Stimulated activated CD4-positive, alpha-beta T cell treated with anti-CD3 and anti-CD28 coated beads, TNF-alpha, amount 100 ng/mL, for 1 hour (primary cell): ENCODE measurements around the gene ZFYVE9.
"Not testable (repeated sequence)": the region's sequence is repeated elsewhere in the genome, so short reads cannot be mapped to it uniquely, and the experiment has no call there.

Experiments used
- DNase-seq, 3 donors: peaks; one replicate each; pipeline ENCODE4 v3.0.0-alpha.2; 2020; ENCODE audit warnings: low read depth in 3 of 3, low spot score in 1 of 3

ZFYVE9 gene

GRCh38 chr1:52365746-52366516 is 224.0 kb downstream of the ZFYVE9 start, which contains the start of gene CC2D1B:
Gene CC2D1B (minus strand): TSS chr1:52366205. CDS start chr1:52364620, 1,585 bp downstream.
- DNase-seq: peak; percentile 98 to 99 (median 99)

GRCh38 chr1:52366517-52366827 is 224.6 kb downstream of the ZFYVE9 start:
- no peak for DNase-seq

DNA sequence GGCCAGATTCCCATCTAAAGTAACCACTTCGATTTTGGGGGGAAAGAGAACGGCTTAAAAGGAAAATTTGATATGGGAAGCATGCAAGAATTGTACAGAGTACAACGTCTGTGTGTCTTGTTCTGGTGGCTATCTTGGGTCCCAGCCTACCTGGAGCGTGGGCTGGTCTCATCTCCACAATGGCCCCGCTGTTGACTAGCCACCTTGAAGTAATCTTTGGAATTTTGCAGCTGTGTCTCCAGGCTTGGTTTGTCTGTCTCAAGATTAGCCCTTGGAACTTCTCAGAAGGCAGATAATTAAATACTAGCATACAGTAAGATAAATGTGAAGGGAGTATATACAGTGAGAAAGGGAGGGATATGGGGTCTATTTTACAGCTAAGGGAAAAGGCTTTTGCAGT is 225.4 kb downstream of the ZFYVE9 start:
- no peak for DNase-seq

GRCh38 chr1:52368383-52369172 is 226.7 kb downstream of the ZFYVE9 start:
- no peak for DNase-seq

GRCh38 chr1:52369851-52370250 is 228.0 kb downstream of the ZFYVE9 start:
- DNase-seq: not testable (repeated sequence)

DNA sequence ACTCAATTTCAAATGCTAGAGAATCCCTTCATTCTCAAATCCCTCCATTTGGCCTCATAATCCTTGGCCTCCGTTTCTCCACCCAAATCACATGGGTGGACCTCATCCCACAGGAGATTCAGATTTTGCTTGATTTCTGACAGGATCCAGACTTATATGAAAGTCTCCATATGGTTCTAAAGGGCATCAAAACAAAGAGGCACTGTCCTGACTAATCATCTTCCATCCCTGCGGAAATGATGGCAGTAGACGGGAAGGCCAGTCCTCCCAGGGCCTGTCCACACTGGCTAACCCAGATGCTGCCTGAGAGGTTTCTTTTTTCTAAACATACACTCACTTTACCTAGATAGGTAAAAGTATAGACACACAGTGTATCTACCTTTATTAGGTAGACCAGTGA is 243.5 kb downstream of the ZFYVE9 start:
- DNase-seq: no peak

GRCh38 chr1:52386458-52386857 is 244.6 kb downstream of the ZFYVE9 start:
- no peak for DNase-seq

GRCh38 chr1:52393174-52393573 is 251.3 kb downstream of the ZFYVE9 start:
- DNase-seq: no peak
